K562 treated with DMSO at 1 percent for 48 hours (cell line): ENCODE measurements around the gene SAMD1. TPM values are rescaled to one million over a fixed set of nuclear protein-coding genes. Genes with fewer than 3 reads are reported as not detected.

ENCODE experiments used
- total RNA-seq: library from RNA; unstranded; fragments of 300-600 nt; gene quantifications from 2 replicates; pipeline ENCODE4 v1.2.3, GENCODE V29; 2022; ENCODE audit warnings: low replicate concordance; ENCODE audit errors: extremely low read depth

The SAMD1 gene
- total RNA-seq: not detected in 2 replicates

DNA sequence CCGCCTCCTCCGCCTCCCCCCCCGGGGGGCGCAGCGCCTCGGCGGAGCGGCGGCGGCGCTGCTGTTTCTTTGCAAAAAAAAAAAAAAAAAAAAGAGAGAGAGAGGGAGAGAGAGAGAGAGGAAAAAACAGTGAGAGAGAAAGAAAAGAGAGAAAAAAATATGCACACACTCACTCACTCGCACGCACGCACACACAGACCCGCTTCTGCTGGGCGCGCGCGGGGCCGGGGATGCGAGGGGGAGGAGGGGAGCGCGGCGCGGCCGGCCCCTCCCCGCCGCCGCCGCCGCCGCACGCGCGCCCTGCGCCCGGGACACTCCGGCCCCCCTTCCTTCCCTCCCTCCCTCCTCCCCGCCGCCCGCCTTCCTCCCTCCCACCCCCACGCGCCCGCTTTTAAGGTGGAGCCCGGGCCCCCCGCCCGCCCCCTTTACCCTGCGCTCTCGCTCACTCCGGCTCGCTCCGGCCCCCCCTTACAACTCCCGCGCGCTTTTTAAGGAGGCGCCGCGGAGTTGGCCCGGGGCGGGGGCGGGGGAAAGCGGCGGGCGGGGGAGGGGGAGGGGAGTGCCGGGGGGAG is at the start of gene SAMD1:
TSS of gene SAMD1 (minus strand) at position 243 of the 572 bp plus-strand sequence.

GRCh38 chr19:14136509-14137281 is 46.1 kb upstream of the SAMD1 start, which contains the start of gene ASF1B:
TSS of gene ASF1B (minus strand) at chr19:14136589. CDS start at chr19:14136456, 133 bp downstream.

DNA sequence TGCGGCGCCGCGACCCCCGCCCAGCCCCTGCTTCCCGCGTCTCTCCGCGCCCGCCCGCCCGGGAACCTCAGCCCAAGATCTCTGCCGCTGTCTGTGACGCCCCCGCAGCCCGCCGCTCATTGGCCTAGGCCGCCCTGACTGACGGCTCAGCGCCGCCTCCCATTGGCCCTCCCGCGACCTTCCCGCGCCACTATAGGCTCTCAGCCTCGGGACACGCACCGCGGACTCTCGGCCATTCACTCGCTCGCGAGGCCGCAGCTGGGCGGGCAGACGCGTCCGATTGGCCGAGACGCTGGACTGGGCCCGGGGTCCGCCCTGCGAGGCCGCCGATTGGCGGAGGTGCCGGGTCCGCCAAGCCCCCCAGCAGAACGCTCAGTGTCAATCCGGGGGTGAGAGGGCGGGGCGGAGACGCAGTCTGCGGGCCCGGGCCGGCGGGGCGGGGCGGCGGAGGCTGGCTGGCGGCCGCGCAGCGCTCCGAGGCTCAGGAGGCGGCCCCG is 27.2 kb upstream of the SAMD1 start, which contains the start of gene PRKACA:
TSS of gene PRKACA (minus strand) at position 95 of the 497 bp plus-strand sequence. CDS start 215 bp downstream, outside the sequence.

DNA sequence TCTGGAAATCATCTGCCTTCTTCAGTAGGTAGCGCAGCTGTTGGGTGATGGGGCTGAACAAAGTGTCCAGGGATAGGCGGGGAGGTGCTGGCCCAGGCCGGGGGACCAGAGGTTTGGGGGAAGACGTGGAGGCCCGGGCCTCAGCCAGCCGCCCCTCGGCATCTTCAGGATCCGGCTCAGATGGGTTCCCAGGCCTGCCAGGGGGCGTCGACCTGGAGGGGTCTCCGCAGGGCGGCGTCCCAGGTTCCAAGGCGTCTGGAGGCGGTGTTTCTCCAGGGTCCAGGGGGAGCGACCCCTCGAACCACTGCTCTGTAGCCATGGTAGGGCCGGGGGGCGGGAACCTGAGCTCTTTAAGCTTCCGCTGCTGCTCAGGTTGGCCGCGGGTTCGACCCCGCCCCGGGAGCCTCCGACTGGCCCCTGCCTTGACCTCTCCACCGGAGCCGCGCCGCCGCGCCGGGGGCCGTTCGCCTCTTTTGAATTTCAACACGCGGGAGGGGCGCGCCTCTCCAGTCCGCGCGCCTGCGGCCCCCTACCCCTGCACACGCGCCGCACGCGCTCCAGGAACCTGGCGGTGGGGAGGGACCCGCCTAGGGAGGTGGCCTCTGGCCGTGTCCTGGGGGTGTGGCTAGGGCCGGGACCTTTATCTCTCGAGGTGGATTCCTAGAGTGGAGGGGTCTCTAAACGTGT is 5.1 kb downstream of the SAMD1 start, which contains the start of gene C19orf67:
TSS of gene C19orf67 (minus strand) at position 475 of the 687 bp plus-strand sequence. CDS start at position 319, 156 bp downstream.

DNA sequence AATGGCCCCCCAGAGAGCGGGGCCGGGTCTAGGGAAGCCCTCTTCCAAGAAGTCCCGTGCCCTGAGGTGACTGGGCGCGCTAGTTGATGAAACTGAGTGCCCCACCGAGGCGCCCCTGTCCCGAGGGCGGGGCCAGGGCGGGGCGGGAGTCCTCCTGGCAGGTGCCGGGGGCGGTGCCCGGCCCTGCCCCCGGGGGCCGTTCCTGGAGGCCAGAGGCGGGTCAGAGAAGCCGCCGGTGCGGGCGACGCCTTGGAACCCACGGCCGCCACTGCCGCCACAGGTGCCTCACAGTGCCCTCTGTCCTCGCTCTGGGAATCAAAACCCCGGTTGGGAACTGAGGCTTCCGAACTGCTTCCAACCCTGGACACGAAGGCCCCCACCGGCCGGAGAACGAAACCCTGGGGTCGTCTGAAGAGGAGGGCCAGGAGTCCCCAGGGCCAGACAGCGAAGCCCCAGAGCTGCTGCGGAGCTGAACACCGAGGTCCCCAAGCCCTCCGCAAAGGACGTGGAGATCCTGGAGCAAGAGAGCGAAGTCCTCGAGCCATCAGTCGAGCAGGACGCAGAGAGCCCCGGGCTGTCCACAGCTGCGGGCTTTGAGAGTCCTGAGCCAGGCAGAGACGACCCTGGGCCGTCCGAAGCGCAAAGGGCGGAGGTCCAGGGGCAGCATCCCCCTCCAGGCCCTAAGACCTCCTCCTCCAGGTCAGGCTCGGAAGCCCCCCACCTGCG is 17.9 kb downstream of the SAMD1 start, which contains the start of gene MISP3:
TSS of gene MISP3 (plus strand) at position 252 of the 726 bp plus-strand sequence. CDS start 524 bp downstream, outside the sequence.

DNA sequence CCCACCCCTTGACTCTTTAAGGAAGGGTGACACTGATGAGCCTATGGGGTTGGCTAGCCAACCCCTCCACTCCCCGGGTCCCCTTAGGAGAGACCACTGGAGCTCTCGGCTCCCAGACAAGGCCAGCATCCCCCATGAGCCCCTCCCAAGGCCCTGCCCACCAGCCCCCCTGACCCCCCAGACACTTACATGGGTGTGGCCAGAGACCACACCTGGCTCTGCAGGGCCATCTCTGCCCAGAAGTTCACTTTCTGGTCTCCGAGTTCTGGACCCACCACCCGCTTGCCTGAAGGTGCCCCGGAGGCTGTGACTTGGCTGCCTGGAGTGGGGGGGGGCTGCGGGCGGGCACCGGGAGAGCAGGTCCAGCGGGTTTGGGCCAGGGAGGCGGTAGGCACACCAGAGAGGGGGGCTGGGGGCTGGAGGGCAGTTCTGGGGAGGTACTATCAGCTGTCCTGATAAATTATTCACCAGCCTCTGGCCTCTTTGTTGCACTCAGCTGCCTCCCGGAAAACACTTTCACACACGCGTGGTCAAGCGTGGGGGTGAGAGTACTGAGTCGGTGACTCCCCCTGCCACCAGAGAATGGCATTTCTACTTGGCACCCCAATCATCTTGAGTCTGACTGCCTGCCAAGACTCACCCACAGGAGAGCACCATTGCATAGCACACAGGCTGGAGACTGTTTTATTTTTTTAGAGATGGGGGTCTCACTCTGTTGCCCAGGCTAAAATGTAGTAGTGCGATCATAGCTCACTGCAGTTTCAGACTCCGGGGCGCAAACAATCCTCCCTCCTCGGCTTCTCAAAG is 28.6 kb downstream of the SAMD1 start, which contains the start of gene PALM3:
TSS of gene PALM3 (minus strand) at position 326 of the 807 bp plus-strand sequence. CDS start at position 230, 96 bp downstream.

Other genes with a start within 250 kb of the SAMD1 start
- not detected in 2 replicates for gene NANOS3, start 213.6 kb downstream of the SAMD1 start, total RNA-seq
- gene BRME1, start 184.6 kb downstream of the SAMD1 start, total RNA-seq: not detected in 2 replicates
- gene CC2D1A, start 184.6 kb downstream of the SAMD1 start, total RNA-seq: not detected in 2 replicates
- gene PODNL1, start 152.3 kb downstream of the SAMD1 start, total RNA-seq: not detected in 2 replicates
- not detected in 2 replicates for gene DCAF15, start 138.2 kb downstream of the SAMD1 start, total RNA-seq
- not detected in 2 replicates for gene RFX1, start 84.4 kb downstream of the SAMD1 start, total RNA-seq
- gene RLN3, start 62.6 kb downstream of the SAMD1 start, total RNA-seq: not detected in 2 replicates
- not detected in 2 replicates for gene IL27RA, start 59.0 kb downstream of the SAMD1 start, total RNA-seq
- gene PALM3, start 28.7 kb downstream of the SAMD1 start, total RNA-seq: not detected in 2 replicates
- not detected in 2 replicates for gene MISP3, start 18.0 kb downstream of the SAMD1 start, total RNA-seq
- gene C19orf67, start 5.0 kb downstream of the SAMD1 start, total RNA-seq: not detected in 2 replicates
- not detected in 2 replicates for gene PRKACA, start 27.0 kb upstream of the SAMD1 start, total RNA-seq
- gene ASF1B, start 45.8 kb upstream of the SAMD1 start, total RNA-seq: not detected in 2 replicates
- gene ADGRL1, start 115.4 kb upstream of the SAMD1 start, total RNA-seq: not detected in 2 replicates